GM18511 (cell line): ENCODE results near the gene QPCT.

Experiments used
- ATAC-seq: cut with Tn5 transposase; IDR thresholded peaks from one replicate; pipeline ENCODE4 v1.9.1; 2021; ENCODE audit warnings: mild to moderate bottlenecking, moderate library complexity; ENCODE audit not compliant: unreplicated experiment

QPCT gene

DNA sequence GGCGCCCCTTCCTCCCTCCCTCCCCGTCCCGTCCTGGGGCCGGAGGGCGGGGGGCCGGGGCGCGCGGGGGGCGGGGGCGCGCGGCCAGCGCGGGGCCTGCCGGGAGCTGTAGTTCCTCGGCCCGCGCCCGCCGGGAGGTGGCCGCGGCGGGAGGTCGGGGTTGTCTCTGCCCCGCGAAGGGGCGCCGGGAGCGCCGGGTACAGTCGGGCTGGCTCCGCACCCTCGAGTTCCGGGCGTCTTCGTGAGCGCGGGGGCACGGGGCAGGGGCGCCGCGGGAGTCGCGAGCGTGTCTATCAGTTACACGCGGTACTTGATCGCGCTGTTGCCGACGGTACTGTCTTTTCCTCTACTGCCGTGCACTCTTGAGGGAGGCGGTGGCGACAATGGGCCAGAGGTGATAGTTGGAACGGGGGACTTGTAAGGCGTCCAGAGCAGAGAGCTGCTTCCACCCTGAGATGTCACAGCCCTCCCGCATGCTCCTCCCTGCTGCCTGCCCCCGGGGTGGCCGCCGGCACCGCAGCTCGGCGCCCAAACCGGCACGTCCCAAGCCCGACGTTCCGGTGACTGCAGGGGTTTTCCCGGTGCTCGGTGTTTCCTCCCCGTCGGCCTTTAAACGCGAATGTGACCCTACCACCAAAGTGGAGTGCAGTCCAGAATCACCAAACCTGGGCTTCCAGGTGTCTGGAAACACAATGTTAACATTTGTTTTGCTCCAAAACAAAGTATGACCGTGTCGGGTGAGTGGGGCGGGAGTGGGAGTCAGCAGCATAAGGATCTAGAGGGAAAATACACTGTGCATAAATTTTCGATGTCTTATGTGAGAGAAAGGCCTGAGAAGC lies 19.4 kb upstream of the QPCT start, which contains the start of gene PRKD3:
PRKD3 (minus strand) TSS at position 48 of the 839 bp plus-strand sequence. CDS start 8,309 bp downstream, outside the sequence.
- peak; percentile 83 for ATAC-seq

DNA sequence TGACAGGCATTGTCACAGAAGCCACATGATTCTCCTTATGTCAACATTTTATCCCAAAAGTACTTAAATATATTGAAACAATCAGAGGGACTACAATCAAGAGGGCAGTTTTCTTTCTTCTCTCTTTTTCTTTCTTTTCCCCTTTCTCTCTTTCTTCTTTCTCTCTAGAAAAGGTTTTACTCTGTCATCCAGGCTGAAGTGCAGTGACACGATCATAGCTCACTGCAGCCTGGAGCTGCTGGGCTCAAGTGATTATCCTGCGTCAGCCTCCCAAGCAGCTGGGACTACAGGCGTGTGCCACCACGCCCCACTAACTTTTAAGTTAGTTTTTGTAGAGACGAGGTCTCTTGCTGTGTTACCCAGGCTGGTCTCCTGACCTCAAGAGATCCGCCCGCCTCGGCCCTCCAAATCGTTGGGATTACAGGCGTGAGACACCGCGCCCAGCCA lies 18.8 kb upstream of the QPCT start:
- ATAC-seq: no peak

DNA sequence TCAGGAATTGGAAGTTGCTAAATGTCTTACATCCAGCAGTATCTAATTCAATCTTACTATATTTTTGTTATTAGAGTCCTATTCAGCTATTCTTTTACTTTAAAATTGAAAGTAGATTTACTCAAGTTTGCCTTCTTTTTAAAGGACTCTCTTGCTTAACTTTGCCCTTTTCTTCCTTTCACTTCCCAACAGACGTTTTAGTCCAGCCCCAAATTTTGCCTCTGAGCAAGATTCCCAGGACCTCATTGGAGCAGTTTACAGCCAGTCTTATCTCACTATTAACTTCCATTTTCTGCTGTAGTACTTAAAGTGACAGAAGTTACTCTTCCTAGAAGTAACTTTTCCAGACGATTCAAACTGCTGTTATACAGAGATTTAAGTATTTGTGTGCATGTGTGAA lies 18.1 kb upstream of the QPCT start:
- ATAC-seq: no peak

DNA sequence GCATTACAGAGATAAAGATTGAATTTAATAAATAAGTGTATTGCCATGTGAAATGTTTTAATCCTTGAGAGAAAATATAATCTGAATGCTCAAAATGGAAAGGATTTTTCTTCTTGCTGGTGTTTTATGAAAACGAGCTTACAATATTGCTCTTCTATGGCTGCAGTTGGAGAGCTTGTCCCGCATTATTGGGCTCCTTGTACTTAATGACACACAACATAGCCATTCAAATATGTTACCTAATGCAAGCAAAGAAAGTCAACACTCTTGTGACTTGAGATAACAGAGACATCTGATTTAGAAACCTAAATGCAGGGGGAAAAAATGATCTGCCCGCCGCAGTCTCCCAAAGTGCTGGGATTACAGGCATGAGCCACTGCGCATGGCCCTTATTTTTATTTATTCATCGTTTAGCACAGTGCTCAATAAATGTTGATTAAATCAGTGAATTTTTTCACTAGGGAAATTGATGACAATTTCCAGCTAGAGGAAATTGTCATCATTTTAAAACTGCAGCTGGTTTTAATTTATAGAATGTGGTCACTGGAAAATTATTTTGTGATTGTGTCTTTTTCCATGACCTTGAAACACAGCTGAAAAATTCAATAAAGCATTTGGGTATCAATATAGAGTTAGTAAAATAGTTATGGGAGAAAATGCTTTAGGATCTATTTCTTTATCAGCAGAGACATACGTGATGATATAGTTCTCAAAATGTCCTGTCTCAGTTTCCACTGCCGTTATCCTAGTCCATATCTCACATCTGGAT lies 17.4 kb upstream of the QPCT start:
- no peak for ATAC-seq

DNA sequence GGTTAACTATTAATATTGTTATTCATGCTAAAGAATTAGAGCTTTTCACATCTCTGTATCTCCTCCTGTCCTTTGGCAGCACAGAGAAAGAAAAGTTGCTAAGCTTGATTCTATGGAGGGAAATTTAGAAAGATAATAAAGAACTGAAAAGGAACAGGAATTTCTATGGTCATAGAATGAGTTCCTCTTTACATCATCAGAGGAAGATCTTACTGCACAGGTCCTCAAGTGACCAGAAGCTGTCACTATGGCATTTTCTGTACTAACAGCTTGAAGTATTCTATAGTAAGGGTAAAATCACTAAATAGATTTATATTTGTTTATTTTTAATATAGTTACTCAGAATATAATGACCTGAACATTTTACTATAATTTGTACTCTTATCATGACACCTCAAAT lies 13.7 kb upstream of the QPCT start:
- ATAC-seq: no peak

DNA sequence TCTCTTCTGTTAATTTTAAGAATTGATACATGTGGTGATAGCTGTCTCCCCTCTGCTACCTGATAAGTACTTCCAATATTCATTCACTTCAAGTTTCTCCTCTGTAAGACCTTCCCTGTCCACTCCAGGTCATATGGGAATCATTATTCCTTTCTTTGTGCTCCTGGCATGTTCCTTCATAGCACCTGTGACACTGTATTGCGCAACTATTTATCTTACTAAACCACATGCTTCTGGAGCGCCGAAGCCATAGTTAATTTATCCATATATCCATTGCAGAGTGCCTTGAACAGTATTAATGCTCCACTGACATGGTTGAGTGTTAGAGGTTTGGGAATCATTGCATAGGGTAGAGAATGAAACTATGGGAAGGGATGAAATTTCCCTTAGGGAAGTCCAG lies 11.9 kb upstream of the QPCT start:
- no peak for ATAC-seq

DNA sequence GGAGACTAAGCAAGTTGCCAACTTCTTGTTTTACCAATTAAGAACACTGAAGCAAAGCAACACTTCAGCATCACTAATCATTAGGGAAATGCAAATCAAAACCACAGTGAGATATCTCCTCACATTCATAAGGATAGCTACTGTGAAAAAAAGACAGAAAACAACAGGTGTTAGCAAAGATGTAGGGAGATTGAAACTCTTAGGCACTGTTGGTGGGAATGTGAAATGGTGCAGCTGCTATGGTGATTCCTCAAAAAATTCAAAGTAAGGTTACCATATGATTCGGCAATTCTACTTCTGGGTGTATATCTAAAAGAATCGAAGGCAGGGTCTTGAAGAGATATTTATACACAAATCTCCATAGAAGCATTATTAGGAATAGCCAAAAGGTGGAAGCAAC lies 11.2 kb upstream of the QPCT start:
- ATAC-seq: no peak

DNA sequence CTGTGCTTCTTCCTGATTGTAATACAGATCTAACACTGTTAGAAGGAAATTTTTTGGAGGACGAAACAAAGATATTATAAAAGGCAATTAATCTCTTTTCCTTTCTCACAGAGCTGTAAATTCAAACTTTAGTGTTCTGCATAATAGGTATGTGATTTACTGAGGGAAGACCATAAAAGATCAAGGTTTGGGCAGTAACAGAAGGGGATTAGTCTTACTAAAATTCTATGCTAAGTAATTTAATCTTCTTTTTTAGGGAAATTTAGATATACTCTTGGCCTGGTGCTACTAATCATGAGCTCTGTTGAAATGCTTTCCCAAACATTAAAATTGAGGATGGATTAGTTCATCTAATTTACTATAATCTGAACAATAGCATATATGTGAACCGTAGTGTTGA lies 8.8 kb upstream of the QPCT start:
- ATAC-seq: no peak

DNA sequence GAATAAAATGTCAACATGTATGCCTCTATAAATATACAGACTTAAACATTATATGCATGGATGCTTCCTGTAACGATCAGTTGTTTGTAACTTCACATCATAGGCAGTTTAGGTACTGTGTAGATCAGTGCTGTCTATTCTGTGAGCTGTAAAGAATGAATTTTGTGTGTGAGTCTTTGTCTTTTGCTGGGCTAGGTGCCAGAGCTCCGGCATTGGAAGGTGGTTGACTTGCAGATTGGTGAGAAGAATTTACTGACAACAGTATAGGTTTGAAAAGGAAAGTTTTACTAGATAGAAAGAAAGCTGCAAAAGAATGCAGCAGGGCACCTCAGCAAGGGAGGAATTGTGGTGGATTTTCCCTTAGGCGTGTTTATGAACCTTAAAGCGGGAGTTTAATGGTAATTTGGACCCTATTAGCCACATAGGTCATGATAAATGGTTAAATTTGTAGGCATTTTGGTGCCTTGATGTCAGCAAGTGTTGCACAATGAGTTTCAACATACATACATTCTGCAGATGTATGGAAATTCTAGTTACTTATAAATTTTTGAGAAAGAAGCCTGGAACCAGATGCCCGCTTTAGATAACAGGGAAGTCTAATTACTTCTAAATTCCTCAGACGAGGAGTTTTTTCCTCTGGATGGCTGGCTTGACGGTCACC lies 6.7 kb upstream of the QPCT start:
- ATAC-seq: no peak

DNA sequence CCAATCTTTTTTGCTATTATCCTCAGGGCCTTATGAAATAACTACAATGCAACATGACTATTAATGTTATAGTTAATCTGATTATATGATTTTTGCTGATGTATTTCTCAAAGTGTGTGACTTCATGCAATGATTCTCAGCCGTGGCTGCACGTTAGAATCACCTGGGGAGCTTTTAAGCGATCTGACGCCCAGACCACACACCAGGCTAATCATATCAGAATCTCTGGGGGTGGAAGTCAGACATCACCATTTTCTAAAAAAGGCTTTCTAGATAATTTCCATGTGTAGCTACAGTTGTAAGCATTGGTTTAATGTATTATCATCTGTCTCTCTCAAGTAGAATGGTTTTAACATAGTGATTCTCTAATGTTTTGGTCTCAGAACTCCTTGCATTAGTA lies 5.5 kb upstream of the QPCT start:
- no peak for ATAC-seq

DNA sequence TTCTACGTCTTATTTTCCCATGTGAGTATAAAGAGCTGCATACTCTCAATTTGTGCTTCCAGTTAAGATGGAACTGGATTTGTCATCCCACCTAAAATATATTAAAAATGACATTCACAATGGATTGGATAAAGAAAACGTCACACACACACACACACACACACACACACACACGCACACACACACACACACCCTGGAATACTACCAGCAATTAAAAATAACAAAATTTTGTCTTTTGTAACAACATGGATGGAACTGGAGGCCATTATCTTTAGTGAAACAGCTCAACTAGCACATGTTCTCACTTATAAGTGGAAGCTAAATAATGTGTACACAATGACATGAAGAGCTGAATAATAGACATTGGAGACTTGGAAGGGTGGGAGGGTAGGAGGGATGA lies 3.8 kb upstream of the QPCT start:
- no peak for ATAC-seq

DNA sequence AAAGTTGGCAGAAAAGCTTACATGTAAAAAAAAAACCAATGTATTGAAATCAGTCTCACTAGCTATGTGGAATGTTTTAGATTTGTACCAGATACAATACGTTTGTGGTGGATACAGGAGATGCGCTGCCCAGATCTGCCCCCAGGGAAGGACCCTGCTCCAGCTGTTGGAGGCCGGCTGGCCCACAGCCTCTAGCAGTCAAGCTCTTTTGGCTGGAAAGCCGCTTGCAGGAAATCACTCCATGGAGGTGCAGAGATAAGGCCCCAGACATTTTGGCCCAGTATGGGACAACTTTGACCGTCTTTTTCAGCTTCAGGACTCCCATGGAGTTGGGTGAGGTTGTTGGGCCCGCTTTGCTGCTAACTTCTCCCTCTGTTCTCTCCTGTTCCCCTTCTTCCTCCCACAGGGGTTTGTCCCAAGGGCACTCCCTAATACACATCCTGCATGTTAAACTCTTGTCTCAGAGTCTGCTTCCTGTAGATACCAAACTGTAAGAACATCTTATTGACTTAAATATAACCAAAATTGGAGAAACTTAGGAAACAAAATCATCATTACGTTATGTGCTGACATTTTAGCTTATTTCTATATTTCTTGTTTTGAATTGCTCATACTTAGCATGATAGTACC lies 1.7 kb upstream of the QPCT start:
- no peak for ATAC-seq

DNA sequence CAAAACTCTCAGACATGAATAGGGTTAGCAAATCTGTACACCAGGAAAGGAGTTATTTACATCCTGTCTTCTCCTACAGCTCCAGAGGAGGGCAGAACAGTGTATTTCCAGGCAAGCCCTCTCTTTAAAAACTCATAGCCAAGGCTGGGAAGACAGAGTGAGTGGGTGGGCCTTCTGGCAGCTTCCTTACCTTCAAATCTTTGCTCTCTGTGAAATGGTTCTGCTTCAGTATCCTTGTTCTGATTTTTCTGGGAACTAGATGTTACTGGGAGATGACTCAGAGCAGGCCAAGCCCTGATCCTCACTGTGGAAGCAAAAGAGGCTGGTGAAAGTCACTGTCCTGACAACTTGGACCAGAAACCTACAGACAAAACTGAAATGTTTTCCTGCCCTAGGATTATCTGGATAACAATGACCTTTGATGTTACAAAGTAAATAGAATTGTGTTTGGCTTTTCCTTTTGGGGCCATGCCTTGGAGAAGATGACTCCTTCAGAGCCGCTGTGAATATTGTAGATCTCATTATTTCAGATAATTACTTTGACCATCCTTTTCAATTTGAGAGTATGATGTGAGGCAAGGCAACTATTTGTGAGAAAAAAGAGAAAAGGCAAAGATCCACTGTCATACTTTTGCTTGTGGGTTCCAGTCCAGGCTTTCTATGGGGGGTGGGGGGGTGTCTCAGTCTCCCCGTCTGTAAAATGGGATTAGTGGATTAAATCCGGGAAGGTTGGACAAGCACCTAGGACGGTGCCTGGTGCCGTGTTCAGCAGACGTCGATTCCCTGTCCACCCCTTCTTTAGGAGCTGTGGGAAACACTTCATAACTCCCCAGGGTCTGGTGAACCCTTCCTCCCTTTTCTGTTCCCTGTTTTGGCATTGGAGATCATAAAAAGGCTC lies 644 bp upstream of the QPCT start:
- no peak for ATAC-seq

DNA sequence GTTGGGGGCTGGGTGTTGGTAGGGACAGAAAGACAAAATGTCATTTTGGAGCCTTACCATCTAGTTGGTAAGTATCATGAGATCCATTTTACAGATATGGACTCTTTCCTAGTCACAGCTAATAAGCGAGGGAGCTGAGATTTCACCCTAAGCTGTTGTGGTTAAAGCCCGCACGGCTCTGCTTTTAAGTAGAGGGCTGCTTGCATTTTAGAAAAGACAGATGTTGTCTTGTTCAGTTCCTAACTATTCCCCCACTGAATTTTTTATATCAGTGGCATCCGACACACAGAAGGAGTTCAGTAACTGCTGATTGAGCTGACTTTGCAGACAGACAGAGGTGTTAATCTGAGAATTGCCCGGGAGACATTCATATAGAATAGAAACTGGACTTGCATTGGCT lies 3.7 kb downstream of the QPCT start:
- no peak for ATAC-seq

DNA sequence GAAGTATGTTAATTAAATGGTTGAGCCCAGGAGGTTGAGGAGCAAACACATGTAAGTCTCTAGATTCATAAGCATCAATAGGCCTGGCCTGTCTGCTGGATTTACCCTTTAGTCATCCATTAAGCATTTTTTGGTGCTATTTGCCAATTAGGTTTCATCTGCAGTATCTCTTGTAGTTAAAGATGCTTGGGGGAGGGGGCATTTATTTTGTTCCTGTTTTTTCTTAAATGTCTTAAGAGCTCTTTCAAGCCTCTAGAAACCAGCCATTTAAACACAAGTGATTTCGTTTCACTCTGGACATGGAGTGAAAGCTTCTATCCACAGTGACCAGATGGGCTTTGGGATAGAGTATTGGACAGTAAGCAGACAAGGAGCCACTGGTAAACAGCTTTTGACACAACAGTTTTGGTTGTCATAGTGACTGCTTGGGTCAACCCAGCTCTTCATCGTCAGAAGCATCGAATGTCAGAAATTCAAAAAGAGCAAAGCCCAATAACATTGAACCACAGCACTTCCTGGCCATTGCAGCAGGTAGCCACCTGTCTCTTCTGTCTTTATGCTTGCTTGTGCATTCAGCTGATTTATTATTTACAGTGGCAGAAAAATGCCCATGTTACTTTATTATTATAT lies 4.9 kb downstream of the QPCT start:
- ATAC-seq: no peak

DNA sequence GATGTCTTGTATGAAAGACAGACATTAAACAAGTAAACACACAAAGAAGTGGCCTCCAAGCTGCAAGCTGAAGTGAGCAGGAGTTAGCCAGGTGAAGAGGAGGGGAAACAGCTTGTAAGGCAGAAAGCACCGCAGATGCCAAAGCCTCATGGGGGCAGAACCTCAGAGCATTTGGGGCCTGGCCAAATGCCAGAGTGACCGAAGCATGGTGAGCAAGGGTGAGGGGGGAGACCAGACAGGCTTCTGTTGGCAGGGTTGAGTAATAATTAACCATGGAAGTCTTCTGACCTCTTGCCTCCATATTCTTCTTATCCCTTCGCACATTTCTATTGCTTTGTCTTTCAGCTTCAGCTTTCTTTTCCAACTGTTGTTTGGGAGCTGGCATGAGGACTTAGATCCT lies 5.6 kb downstream of the QPCT start:
- ATAC-seq: peak; percentile 84

DNA sequence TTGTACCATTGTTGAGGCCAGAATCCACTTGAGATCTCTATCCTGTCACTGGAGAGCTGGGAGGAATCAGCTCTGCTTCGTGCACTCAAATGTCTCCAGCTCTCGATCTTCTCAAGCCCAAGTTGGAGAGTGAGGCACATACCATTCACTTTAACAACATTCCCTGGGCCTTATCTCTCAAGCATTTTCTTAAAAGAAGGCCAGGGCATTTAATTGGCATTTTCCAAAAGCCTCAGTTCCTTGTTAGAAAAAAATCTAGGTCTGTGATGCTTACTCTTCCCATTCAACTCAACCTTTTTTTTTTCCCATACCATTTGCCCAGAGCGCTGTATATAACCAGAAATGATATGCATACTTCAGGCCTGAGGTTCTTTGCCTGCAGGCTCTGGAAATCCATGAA lies 10.1 kb downstream of the QPCT start:
- no peak for ATAC-seq

DNA sequence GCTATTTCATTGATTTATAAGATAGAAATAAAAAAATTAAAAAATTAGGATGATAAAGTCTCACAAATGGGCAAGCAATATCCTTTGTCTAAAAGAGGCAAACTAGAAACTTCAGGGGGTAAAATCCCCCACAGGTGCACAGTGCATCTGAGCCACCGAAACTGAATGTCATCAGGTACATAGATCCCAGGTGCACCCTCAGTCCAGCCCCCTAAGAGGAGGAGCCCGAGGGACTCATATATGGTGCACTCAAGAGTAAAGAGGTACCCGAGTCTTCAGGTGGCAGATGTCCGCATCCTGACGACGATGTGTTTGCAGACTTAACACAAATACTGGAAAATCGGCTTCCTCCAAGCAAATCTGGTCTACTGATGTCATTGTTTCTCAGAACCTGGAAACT lies 11.3 kb downstream of the QPCT start:
- ATAC-seq: no peak

DNA sequence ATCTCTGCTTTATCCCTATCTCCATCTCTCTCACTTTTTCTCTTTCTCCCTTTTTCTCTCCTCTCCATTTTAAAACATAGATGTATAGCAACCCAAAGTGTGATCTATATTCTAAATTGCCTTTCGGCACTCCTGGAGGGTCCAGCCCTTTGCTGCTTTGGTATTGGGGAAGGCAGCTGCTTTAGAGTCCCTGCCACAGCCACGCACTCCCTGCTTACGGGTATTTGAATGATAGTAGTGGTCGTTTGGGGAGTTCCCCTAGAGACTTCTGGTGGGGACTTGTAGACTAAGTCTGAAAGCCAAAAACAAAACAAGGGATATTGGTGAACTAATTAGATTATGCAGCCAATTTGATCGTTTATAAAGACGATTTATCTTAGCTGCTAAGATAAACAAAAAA lies 11.9 kb downstream of the QPCT start:
- ATAC-seq: no peak

DNA sequence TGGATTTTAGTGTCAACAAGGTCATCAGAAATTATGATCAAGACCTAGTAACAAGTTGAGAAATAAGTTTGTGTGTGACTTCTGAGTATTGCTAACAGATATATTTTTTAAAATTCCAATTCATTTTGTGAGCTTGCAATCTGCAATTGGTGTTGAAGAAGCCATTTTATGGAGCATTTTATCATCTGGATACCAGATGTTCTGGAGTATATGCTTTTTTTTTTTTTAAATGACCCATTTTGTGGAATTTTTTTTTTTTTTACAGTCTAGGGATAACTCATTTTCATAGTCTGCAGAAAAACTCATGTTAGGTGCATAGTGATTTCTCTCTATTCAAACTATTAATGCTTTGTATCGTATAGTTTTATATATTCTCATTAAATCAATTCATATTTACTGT lies 12.6 kb downstream of the QPCT start:
- ATAC-seq: no peak
